ENCODE measurements around the gene SYTL3.
"Not testable (repeated sequence)": the region's sequence is repeated elsewhere in the genome, so short reads cannot be mapped to it uniquely, and the experiment has no call there.

SYTL3 gene

GRCh38 chr6:158663625-158664165 lies 13.8 kb downstream of the SYTL3 start:
- no peak overlapping the region for H3K27ac ChIP-seq (ENCODE audit: insufficient read depth, low read depth, low read length, poor library complexity, severe bottlenecking)
- 77 to 79% methylated on average over 11 of the region's 11 CpGs for WGBS, 2 experiments
- no peaks in the 10 kb centered on the region for H3K36me3 ChIP-seq (ENCODE audit: control insufficient read depth, insufficient read depth, low read length)
- no peaks in the 10 kb centered on the region for H3K9me3 ChIP-seq (ENCODE audit: control insufficient read depth, low read length)
- no peak overlapping the region for H3K4me3 ChIP-seq (ENCODE audit: insufficient read depth, low read depth, low read length)
- H3K27me3 ChIP-seq (ENCODE audit: control insufficient read depth, insufficient read depth, low read length, poor library complexity, severe bottlenecking), result no peaks in the 10 kb centered on the region
- H3K4me1 ChIP-seq (ENCODE audit: control insufficient read depth, insufficient read depth, low read length), result peaks cover 3% of the 10 kb centered on the region

GRCh38 chr6:158665332-158665731 lies 15.5 kb downstream of the SYTL3 start:
- 97% methylated on average over 18 of the region's 18 CpGs for WGBS, 2 experiments
- no peak overlapping the region for H3K4me3 ChIP-seq (ENCODE audit: insufficient read depth, low read depth, low read length)
- peaks cover 3% of the 10 kb centered on the region for H3K4me1 ChIP-seq (ENCODE audit: control insufficient read depth, insufficient read depth, low read length)

GRCh38 chr6:158666628-158667359 lies 16.9 kb downstream of the SYTL3 start:
- 90 to 93% methylated on average over 14 of the region's 14 CpGs for WGBS, 2 experiments
- Histone ChIP-seq H3K27me3 (ENCODE audit: control insufficient read depth, insufficient read depth, low read length, poor library complexity, severe bottlenecking) (no peaks in the 10 kb centered on the region), H3K27ac (ENCODE audit: insufficient read depth, low read depth, low read length, poor library complexity, severe bottlenecking) (no peak overlapping the region), H3K4me1 (ENCODE audit: control insufficient read depth, insufficient read depth, low read length) (peaks cover 3% of the 10 kb centered on the region), H3K4me3 (ENCODE audit: insufficient read depth, low read depth, low read length) (no peak overlapping the region), H3K9me3 (ENCODE audit: control insufficient read depth, low read length) (no peaks in the 10 kb centered on the region), H3K36me3 (ENCODE audit: control insufficient read depth, insufficient read depth, low read length) (no peaks in the 10 kb centered on the region)

More at GRCh38 chr6:158665332-158665731, 15.5 kb downstream of the SYTL3 start:
- H3K9me3 ChIP-seq (ENCODE audit: control insufficient read depth, low read length), result no peaks in the 10 kb centered on the region
- no peak overlapping the region for H3K27ac ChIP-seq (ENCODE audit: insufficient read depth, low read depth, low read length, poor library complexity, severe bottlenecking)
- no peaks in the 10 kb centered on the region for H3K36me3 ChIP-seq (ENCODE audit: control insufficient read depth, insufficient read depth, low read length)
- H3K27me3 ChIP-seq (ENCODE audit: control insufficient read depth, insufficient read depth, low read length, poor library complexity, severe bottlenecking), result no peaks in the 10 kb centered on the region

GRCh38 chr6:158667360-158667981 lies 17.6 kb downstream of the SYTL3 start:
- Histone ChIP-seq H3K4me1 (ENCODE audit: control insufficient read depth, insufficient read depth, low read length) (peaks cover 3% of the 10 kb centered on the region), H3K27me3 (ENCODE audit: control insufficient read depth, insufficient read depth, low read length, poor library complexity, severe bottlenecking) (no peaks in the 10 kb centered on the region), H3K9me3 (ENCODE audit: control insufficient read depth, low read length) (no peaks in the 10 kb centered on the region), H3K27ac (ENCODE audit: insufficient read depth, low read depth, low read length, poor library complexity, severe bottlenecking) (no peak overlapping the region), H3K4me3 (ENCODE audit: insufficient read depth, low read depth, low read length) (no peak overlapping the region), H3K36me3 (ENCODE audit: control insufficient read depth, insufficient read depth, low read length) (no peaks in the 10 kb centered on the region)
- 92 to 94% methylated on average over 8 of the region's 8 CpGs for WGBS, 2 experiments

- Histone ChIP-seq H3K4me1 (ENCODE audit: control insufficient read depth, insufficient read depth, low read length) (peaks cover 3% of the 10 kb centered on the region), H3K9me3 (ENCODE audit: control insufficient read depth, low read length) (no peaks in the 10 kb centered on the region), H3K4me3 (ENCODE audit: insufficient read depth, low read depth, low read length) (no peak overlapping the region), H3K27me3 (ENCODE audit: control insufficient read depth, insufficient read depth, low read length, poor library complexity, severe bottlenecking) (no peaks in the 10 kb centered on the region), H3K27ac (ENCODE audit: insufficient read depth, low read depth, low read length, poor library complexity, severe bottlenecking) (no peak overlapping the region), H3K36me3 (ENCODE audit: control insufficient read depth, insufficient read depth, low read length) (no peaks in the 10 kb centered on the region)
- 78 to 80% methylated on average over 7 of the region's 7 CpGs for WGBS, 2 experiments
Observed at GRCh38 chr6:158668707-158669103, 18.9 kb downstream of the SYTL3 start.

GRCh38 chr6:158669145-158670035 lies 19.5 kb downstream of the SYTL3 start:
- no peak overlapping the region for H3K27ac ChIP-seq (ENCODE audit: insufficient read depth, low read depth, low read length, poor library complexity, severe bottlenecking)
- 89 to 90% methylated on average over 6 to 7 of the region's 7 CpGs for WGBS, 2 experiments

GRCh38 chr6:158672119-158672518 lies 22.3 kb downstream of the SYTL3 start:
- H3K27me3 ChIP-seq (ENCODE audit: control insufficient read depth, insufficient read depth, low read length, poor library complexity, severe bottlenecking); H3K27ac ChIP-seq (ENCODE audit: insufficient read depth, low read depth, low read length, poor library complexity, severe bottlenecking); H3K4me3 ChIP-seq (ENCODE audit: insufficient read depth, low read depth, low read length); H3K9me3 ChIP-seq (ENCODE audit: control insufficient read depth, low read length); H3K4me1 ChIP-seq (ENCODE audit: control insufficient read depth, insufficient read depth, low read length); H3K36me3 ChIP-seq (ENCODE audit: control insufficient read depth, insufficient read depth, low read length): not testable (repeated sequence)
- 90% methylated on average over 8 of the region's 8 CpGs for WGBS, 2 experiments

More at GRCh38 chr6:158669145-158670035, 19.5 kb downstream of the SYTL3 start:
- Histone ChIP-seq H3K4me3 (ENCODE audit: insufficient read depth, low read depth, low read length) (no peak overlapping the region), H3K9me3 (ENCODE audit: control insufficient read depth, low read length) (no peaks in the 10 kb centered on the region), H3K27me3 (ENCODE audit: control insufficient read depth, insufficient read depth, low read length, poor library complexity, severe bottlenecking) (no peaks in the 10 kb centered on the region), H3K4me1 (ENCODE audit: control insufficient read depth, insufficient read depth, low read length) (no peaks in the 10 kb centered on the region), H3K36me3 (ENCODE audit: control insufficient read depth, insufficient read depth, low read length) (no peaks in the 10 kb centered on the region)

GRCh38 chr6:158672726-158673125 lies 22.9 kb downstream of the SYTL3 start:
- no peaks in the 10 kb centered on the region for H3K4me1 ChIP-seq (ENCODE audit: control insufficient read depth, insufficient read depth, low read length)
- H3K27me3 ChIP-seq (ENCODE audit: control insufficient read depth, insufficient read depth, low read length, poor library complexity, severe bottlenecking), result no peaks in the 10 kb centered on the region
- H3K9me3 ChIP-seq (ENCODE audit: control insufficient read depth, low read length), result no peaks in the 10 kb centered on the region
- 88 to 94% methylated on average over 6 of the region's 6 CpGs for WGBS, 2 experiments
- H3K36me3 ChIP-seq (ENCODE audit: control insufficient read depth, insufficient read depth, low read length), result no peaks in the 10 kb centered on the region
- H3K27ac ChIP-seq (ENCODE audit: insufficient read depth, low read depth, low read length, poor library complexity, severe bottlenecking), result no peak overlapping the region
- H3K4me3 ChIP-seq (ENCODE audit: insufficient read depth, low read depth, low read length), result no peak overlapping the region

GRCh38 chr6:158674342-158675131 lies 24.7 kb downstream of the SYTL3 start:
- no peak overlapping the region for H3K4me3 ChIP-seq (ENCODE audit: insufficient read depth, low read depth, low read length)
- no peak overlapping the region for H3K27ac ChIP-seq (ENCODE audit: insufficient read depth, low read depth, low read length, poor library complexity, severe bottlenecking)
- H3K4me1 ChIP-seq (ENCODE audit: control insufficient read depth, insufficient read depth, low read length), result no peaks in the 10 kb centered on the region
- no peaks in the 10 kb centered on the region for H3K36me3 ChIP-seq (ENCODE audit: control insufficient read depth, insufficient read depth, low read length)
- no peaks in the 10 kb centered on the region for H3K9me3 ChIP-seq (ENCODE audit: control insufficient read depth, low read length)
- no peaks in the 10 kb centered on the region for H3K27me3 ChIP-seq (ENCODE audit: control insufficient read depth, insufficient read depth, low read length, poor library complexity, severe bottlenecking)
- WGBS, 2 experiments, result 92 to 93% methylated on average over 14 of the region's 14 CpGs

Data from ectodermal cell (in vitro differentiated cells).